GM19468 (cell line): Measurements from ENCODE around the gene TIGD1.
"Not testable (repeated sequence)": the region's sequence is repeated elsewhere in the genome, so short reads cannot be mapped to it uniquely, and the experiment has no call there.

Experiments
- ATAC-seq: cut with Tn5 transposase; IDR thresholded peaks from one replicate; pipeline ENCODE4 v1.9.1; 2021; ENCODE audit warnings: mild to moderate bottlenecking, moderate library complexity, moderate number of reproducible peaks; ENCODE audit not compliant: unreplicated experiment; ENCODE audit errors: extremely low read depth

Gene TIGD1

DNA sequence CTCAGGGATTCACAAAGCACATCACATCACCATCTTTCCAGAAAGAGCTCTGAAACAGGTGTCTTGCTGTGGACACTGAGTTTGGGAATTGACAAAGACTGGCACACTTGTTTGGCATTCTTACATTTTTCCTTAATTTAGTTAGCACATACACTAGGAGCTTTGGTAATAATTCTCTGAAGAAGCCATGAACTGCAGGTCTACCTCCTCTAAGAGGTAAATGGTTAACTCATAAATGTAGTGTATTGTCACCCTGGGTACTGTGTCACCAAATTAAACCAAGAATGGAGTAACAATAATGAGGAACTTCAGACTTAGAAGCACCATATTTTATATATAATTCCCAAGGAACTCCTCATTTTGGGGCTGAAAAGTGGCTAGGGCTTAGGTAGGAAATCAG, 22.7 kb upstream of the TIGD1 start:
- ATAC-seq = no peak

DNA sequence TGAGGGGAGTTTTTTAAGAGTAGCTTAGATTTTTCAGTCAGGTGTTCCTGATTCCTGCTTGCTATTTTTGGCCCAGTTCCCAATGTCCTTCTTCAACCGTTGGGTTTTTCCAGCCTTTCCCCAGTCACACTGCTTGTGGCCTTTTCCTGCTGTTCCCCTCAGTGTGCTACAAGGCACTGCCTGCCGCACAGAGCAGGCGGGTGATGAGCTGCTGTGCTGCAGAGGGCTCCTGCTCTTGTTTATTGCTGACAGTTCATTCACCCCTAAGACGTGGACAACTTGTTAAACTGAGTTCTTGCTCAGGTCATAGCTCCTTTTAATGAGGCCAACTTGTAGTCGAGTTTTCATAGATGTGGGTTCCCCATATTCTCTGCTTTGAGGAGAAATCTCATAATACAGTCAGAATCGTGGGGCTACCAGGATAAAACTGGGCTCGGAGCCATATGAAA, 20.7 kb upstream of the TIGD1 start:
- no peak for ATAC-seq

DNA sequence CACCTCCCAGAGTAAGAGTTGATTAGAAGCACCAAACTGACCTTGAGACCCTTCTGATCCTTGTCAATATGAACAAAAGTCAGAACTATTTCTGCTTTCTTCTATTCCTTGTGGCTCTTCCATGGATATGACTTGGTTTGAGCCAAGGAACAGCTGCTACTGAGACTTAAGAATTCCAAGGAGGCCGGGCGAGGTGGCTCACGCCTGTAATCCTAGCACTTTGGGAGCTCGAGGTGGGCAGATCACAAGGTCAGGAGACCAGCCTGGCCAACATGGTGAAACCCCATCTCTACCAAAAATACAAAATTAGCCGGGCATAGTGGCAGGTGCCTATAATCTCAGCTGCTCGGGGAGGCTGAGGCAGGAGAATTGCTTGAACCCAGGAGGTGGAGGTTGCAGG, 20.1 kb upstream of the TIGD1 start:
- ATAC-seq = not testable (repeated sequence)

GRCh38 chr2:232569541-232569940, 19.2 kb upstream of the TIGD1 start:
- no peak for ATAC-seq

DNA sequence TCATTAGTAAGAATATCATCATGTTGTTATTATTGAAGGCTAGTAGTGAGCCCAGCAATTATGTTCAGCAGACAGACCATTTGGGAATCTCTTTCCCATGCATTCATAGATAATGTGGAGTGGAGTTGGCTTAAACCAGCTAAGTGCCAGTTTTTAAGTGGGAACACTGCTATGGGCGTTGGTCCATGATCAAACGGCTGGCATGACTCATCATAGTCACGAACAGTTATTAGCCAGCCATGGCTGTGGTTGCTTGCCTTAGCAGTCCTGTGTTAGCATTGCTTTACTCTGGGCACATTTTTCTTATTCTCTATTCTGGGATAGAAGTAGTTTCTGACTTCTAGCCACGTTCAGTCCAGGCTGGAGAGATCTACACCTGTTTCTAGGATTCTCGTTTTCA, 17.8 kb upstream of the TIGD1 start:
- ATAC-seq = no peak

DNA sequence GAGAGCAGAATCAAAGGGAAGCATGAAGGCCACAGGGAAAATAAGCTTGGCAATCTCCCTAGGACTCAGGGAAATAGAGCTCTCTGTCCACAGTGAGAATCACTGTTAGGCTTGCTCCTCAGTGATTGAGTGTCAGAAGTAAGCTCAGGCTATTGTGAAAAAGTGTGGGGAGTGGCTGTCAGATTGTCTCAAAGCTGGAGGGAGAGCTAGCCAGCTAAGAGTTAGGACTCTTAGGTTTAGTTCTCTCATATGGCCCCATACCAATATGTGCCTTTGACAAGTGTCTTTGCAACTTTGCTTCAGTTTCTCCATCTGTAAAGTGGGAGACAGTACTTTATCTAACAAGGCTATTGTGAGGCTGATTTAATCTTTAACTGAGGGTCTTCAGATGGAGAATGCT, 17.4 kb upstream of the TIGD1 start:
- no peak for ATAC-seq

GRCh38 chr2:232563580-232563979, 13.2 kb upstream of the TIGD1 start:
- no peak for ATAC-seq

DNA sequence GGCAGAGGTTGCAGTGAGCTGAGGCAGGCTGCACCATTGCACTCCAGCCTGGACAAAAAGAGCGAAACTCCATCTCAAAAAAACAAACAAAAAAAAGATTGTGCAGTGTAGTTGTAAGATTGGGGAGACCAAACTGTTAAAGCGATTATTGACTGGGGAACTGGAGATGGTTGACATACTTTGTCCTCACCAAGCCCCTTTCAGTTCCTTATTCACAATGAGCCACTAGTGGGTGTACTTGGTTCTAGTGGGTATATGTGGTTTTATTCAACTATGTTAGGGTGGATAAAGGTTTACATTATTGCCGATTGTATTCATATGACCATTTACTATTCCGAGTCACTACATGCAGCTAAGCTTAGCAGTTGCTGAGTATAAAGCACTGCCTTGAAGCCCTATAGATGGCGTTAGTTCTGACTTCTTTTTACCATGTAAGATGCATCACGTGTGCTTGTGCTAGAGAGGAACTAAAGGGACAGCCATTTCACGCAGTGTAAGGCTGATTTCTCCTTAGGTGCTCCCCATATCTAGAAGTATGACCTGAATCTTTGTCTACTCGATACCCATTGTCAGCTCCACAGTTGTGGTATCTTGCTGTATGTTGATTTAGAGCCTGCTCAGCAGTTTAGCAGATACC, 12.3 kb upstream of the TIGD1 start:
- ATAC-seq = no peak

DNA sequence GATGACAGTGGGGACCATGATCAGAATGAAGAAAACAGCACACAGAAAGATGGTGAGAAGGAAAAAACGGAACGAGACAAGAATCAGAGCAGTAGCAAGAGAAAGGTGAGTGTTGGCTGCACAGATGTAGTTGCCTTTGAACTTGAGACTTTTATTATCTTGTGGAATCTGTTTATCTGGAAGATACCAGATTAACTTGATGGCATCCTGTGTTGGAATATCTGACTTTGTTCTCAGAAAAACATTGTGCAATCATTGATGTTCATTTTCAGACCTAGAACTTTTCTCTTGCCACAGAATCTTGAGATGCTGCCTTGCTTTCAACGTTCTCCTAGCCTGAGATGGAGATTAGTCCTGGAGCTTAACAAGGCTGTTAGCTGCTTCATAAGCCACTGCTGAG, 6.1 kb upstream of the TIGD1 start:
- no peak for ATAC-seq

DNA sequence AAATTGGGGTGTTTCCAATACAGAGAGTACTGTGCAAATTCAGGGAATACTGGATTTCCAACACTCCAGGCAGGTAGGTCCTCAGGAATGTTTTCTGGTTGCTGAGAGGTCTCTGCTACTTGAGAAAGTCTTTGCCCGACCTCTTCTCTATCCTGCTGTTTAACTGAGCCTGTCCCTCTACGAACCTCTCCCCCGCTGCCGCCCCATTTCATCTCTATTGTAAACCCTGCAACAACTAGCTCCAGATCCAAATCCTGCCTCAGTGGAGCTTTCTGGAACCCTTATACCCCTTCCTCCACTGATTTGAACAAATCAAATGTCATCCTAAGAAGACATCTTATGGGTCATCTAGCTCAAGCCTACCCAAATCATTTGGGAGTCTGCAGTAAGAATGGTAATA, 1.4 kb upstream of the TIGD1 start:
- no peak for ATAC-seq

- no peak for ATAC-seq
Measured at GRCh38 chr2:232551250-232551638, 887 bp upstream of the TIGD1 start.

GRCh38 chr2:232549655-232550353, 553 bp downstream of the TIGD1 start:
- ATAC-seq = no peak

- ATAC-seq = no peak
Measured at GRCh38 chr2:232547991-232548390, 2.4 kb downstream of the TIGD1 start.

DNA sequence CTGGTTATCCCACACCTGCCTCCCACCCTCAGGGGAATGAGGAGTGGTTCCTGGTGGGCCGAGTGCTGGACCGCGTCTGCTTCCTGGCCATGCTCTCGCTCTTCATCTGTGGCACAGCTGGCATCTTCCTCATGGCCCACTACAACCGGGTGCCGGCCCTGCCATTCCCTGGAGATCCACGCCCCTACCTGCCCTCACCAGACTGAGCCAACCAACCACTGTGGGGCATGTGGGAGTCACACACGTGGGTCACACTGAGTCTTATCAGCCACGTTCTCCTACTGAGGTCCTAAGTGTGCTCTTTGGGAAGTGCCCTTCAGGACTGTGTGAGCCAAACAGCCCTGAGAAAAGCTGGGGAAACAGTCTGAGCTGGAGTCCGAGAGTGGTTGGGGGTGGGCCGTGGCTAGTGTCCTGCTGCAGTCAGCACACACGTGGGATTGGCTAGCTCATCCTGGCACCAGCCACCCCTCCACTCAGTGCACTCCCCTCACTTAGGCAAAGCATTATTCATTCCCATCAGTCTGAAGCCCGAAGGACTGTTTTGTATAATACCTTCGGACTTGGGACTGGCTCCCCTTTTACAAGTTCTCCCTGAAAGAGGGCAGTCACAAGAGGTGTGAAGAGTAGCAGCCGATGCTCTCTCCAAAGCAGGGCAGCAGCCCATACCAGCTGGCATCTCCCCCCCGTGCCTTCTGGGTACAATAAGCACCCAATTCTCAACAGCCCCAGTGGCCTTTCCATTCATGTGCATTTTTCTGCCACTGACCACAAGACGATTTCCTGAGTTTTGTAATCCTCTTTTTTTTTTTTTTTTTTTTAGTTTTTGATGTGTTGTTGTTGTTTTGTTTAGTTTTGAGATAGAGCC, 4.6 kb downstream of the TIGD1 start:
- no peak for ATAC-seq

DNA sequence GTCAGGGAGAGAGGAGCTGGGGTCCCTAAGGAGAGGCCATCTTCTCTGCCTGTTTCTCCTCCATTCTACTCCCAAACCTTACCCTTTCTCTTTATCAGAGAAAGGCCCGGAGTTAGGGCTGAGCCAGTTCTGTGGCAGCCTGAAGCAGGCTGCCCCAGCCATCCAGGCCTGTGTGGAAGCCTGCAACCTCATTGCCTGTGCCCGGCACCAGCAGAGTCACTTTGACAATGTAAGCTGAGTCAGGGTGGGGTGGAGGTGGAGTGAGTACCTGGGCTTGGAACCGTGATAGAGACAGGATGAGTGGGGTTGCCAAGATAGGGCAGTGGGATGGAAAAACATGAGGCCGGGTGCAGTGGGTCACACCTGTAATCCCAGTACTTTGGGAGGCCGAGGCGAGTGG, 5.7 kb downstream of the TIGD1 start:
- ATAC-seq = no peak

DNA sequence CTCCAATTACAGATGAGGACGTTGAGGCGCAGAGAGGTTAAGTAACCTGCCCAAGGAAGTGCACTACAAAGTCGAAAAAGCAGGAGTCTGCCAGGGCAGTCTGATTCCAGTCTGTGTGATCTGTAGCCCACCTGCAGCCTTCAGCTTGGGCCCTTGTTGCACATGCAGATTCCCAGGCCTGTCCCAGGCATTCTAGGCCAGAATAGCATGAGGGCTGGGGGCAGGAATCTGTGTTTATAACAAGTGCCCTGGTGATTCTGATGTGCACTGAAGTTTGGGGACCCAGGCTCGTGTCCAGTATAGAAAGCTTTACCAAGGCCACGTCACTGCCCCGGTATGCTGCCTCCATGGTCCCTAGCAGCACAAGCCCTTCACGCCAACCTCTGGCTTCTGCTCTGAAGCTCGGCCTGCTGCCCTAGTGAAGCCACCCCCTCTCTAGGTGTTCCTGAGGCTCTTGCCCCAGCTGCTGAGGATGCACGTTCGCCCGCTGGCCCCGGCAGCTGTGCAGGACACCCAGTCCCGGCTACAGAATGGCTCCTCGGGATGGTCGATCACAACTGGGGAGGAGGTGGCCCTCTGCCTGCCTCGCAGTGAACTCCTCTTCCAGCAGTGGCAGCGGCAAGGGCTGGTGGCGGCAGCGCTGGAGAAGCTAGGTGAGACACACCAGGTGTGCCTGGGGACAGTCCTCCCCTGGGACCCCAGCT, 6.3 kb downstream of the TIGD1 start:
- ATAC-seq = no peak

DNA sequence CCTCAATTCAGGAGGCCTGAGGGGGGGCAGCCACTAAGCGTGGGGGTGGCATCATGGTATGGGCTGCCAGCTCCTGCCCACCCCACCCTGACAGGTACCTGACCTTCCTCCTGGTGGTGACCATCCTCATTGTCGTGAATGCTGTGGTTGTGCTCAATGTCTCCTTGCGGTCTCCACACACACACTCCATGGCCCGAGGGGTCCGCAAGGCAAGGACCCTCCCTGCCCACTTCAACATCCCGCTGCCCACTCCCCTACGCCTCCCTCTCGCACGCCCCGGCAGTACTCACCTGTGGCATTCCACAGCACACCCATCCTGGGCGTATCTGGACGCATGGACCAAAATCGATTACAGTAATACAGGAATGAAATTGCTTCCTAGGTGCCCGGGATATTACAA, 6.9 kb downstream of the TIGD1 start:
- no peak for ATAC-seq

DNA sequence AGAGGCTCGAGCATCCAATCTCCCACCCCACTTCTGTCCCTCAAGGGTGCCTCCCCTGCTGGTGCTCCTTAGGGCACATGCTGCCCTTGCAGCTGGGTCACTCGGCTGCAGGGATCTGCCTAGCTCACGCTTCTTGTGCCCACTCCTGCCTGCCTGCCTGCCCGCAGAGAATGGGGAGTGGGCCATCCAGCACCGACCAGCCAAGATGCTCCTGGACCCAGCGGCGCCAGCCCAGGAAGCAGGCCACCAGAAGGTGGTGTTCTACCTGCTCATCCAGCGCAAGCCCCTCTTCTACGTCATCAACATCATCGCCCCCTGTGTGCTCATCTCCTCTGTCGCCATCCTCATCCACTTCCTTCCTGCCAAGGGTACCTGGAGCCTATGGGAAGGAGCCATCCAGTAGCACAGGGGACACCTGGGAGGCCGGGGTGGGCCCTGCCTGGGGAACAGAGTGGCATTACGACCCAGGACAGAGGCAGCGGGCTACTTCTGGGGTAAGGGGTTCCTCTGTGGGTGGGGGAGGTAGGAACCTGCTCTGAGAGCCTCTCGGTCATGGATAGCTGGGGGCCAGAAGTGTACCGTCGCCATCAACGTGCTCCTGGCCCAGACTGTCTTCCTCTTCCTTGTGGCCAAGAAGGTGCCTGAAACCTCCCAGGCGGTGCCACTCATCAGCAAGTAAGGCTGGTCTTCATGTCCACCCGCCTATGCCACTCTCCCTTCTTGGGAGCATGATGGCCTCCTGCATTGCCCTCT, 7.5 kb downstream of the TIGD1 start:
- ATAC-seq = no peak

DNA sequence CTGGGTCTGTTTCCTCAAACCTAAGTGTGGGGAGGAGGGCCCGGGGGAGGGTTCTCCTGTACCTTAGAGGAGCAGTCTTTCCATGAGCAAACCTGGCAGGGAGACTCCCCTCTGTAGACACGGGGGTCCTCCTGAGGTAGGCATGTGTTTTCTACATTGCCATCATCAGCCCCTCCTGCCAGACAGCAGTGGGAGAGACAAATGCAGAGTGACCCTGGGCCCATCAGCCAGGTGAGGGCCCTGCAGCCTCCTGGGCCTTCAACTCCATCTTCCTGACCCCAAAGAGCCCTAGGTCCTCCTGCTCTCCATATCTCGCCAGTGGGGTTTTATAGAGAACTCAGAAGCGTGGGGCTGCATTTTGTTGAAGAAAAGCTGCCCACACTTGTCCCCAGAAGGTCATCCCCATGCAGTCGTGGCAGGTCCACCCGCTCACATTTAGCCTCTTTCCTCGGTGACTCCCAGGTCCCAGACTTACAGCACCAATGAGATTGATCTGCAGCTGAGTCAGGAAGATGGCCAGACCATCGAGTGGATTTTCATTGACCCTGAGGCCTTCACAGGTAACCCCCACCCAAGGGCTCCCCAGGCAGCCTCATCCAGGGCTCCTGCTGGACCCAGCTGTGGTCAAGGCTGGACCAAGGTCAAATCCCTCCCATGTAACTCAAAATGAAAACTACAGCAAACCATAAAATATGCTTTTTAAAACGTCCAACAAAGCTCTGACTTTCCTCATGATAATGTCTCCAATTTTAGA, 8.2 kb downstream of the TIGD1 start:
- no peak for ATAC-seq
